H1 (cell line): ENCODE data around the gene CRYBG1. TPM values are rescaled to one million over a fixed set of nuclear protein-coding genes. Genes with fewer than 3 reads are reported as not detected.

Experiments used
- CTCF ChIA-PET: fragments of 300-600 bp; sonication (Branson Sonifier 250); formaldehyde crosslinking; loops from one replicate; lab custom pipeline; 2021; ENCODE audit not compliant: partially characterized antibody; lab: Charles Lee
- POLR2A ChIA-PET: fragments of 300-600 bp; sonication (Branson Sonifier 250); formaldehyde crosslinking; loops from one replicate; lab custom pipeline; 2021; ENCODE audit warnings: inconsistent platforms; ENCODE audit not compliant: partially characterized antibody; lab: Charles Lee
- DNase-seq, 2 experiments: peaks; one replicate each; pipeline versions ENCODE4 v3.0.0 to v3.0.0-alpha.2; 2010 to 2022; ENCODE audit warnings: low spot score in 2 of 2, low read depth in 1 of 2, mixed read lengths in 1 of 2
- FAIRE-seq: peaks from 2 replicates; lab custom pipeline; 2011; peaks lifted over from hg19 to GRCh38; lab: Jason Lieb, UNC
- H2AFZ ChIP-seq: 2 replicates; pipeline ENCODE4 v1.8.1; 2012; ENCODE audit warnings: low read length, inconsistent platforms
- H2AK5ac ChIP-seq: 2 replicates; pipeline ENCODE4 v1.6.1; 2013; ENCODE audit warnings: low read depth, low read length
- H2BK120ac ChIP-seq: replicated peaks from 2 replicates; pipeline ENCODE3; 2013; ENCODE audit warnings: low read depth, low read length, inconsistent platforms
- H2BK12ac ChIP-seq: 2 replicates; pipeline ENCODE4 v1.6.1; 2013; ENCODE audit warnings: low read depth, low read length
- H2BK15ac ChIP-seq: 2 replicates; pipeline ENCODE4 v1.6.1; 2013; ENCODE audit warnings: low read length
- H2BK20ac ChIP-seq: 2 replicates; pipeline ENCODE4 v1.6.1; 2013; ENCODE audit warnings: low read length
- H2BK5ac ChIP-seq: 2 replicates; pipeline ENCODE4 v1.6.1; 2013; ENCODE audit warnings: low read depth, low read length
- H3K14ac ChIP-seq: 2 replicates; pipeline ENCODE4 v1.6.1; 2013; ENCODE audit warnings: inconsistent platforms; ENCODE audit not compliant: insufficient read length
- H3K18ac ChIP-seq: 2 replicates; pipeline ENCODE4 v1.6.1; 2013; ENCODE audit warnings: low read length; ENCODE audit errors: extremely low read depth
- H3K23ac ChIP-seq: 2 replicates; pipeline ENCODE4 v1.6.1; 2013; ENCODE audit warnings: inconsistent platforms; ENCODE audit not compliant: insufficient read length
- H3K23me2 ChIP-seq: 2 replicates; pipeline ENCODE4 v1.6.1; 2013; ENCODE audit warnings: low read depth, low read length
- H3K27ac ChIP-seq: 2 replicates; pipeline ENCODE4 v1.6.1; 2011; ENCODE audit warnings: low read depth, low read length, inconsistent platforms
- H3K27me3 ChIP-seq, 4 experiments: replicated peaks in 1 of 4; 1 replicate in 1 of 4; 2 replicates in 3 of 4; pipeline versions ENCODE4 v1.6.1 to v1.8.1; 2011 to 2013; ENCODE audit warnings: low read length in 3 of 4, mild to moderate bottlenecking in 3 of 4, inconsistent platforms in 2 of 4, mixed read lengths in 2 of 4, moderate library complexity in 1 of 4; ENCODE audit not compliant: control insufficient read depth in 3 of 4, insufficient read depth in 3 of 4; ENCODE audit errors: extremely low read depth in 1 of 4
- H3K36me3 ChIP-seq, 4 experiments: 2 replicates each; pipeline versions ENCODE4 v1.6.1 to v1.8.1; 2011 to 2013; ENCODE audit warnings: mild to moderate bottlenecking in 4 of 4, low read length in 3 of 4, moderate library complexity in 2 of 4, control low read depth in 1 of 4, inconsistent platforms in 1 of 4; ENCODE audit not compliant: insufficient read depth in 4 of 4, control insufficient read depth in 2 of 4
- H3K4ac ChIP-seq: replicated peaks from 2 replicates; pipeline ENCODE3; 2013; ENCODE audit warnings: low read length, low read depth, mixed read lengths, inconsistent platforms; ENCODE audit not compliant: insufficient read length
- H3K4me1 ChIP-seq, 4 experiments: replicated peaks in 1 of 4; 1 replicate in 1 of 4; 2 replicates in 3 of 4; pipeline versions ENCODE4 v1.6.1 to v1.8.1; 2011 to 2013; ENCODE audit warnings: low read length in 3 of 4, inconsistent platforms in 2 of 4, mixed read lengths in 1 of 4; ENCODE audit not compliant: insufficient read depth in 4 of 4, control insufficient read depth in 3 of 4
- H3K4me2 ChIP-seq, 2 experiments: 2 replicates each; pipeline versions ENCODE4 v1.6.1 to v1.8.1; 2011 to 2013; ENCODE audit warnings: low read depth in 2 of 2, low read length in 2 of 2, control low read depth in 1 of 2, inconsistent platforms in 1 of 2, mild to moderate bottlenecking in 1 of 2; ENCODE audit not compliant: insufficient read depth in 1 of 2
- H3K4me3 ChIP-seq, 4 experiments: fragments of 200-600, 300-600 bp in 1 of 4; sonication (generic), shearing (Covaris generic), sonication (Bioruptor Twin) in 1 of 4; 2 replicates each; pipeline versions ENCODE4 v1.5.1 to v1.8.1; 2011 to 2016; ENCODE audit warnings: low read length in 4 of 4, low read depth in 3 of 4, control low read depth in 2 of 4, inconsistent platforms in 2 of 4, mild to moderate bottlenecking in 2 of 4, mixed read lengths in 1 of 4, moderate library complexity in 1 of 4; ENCODE audit not compliant: insufficient read depth in 2 of 4; ENCODE audit errors: extremely low read depth in 1 of 4
- H3K56ac ChIP-seq: replicated peaks from 2 replicates; pipeline ENCODE3; 2013; ENCODE audit warnings: low read depth, mild to moderate bottlenecking, mixed read lengths, low read length, inconsistent platforms; ENCODE audit not compliant: insufficient read length
- H3K79me1 ChIP-seq: 2 replicates; pipeline ENCODE4 v1.6.1; 2013; ENCODE audit warnings: low read depth, low read length, control low read depth
- H3K79me2 ChIP-seq, 2 experiments: 2 replicates each; pipeline versions ENCODE4 v1.6.1 to v1.8.1; 2012 to 2013; ENCODE audit warnings: low read length in 2 of 2, mild to moderate bottlenecking in 2 of 2, inconsistent platforms in 1 of 2; ENCODE audit not compliant: insufficient read depth in 2 of 2, control insufficient read depth in 1 of 2
- H3K9ac ChIP-seq, 4 experiments: replicated peaks in 1 of 4; 1 replicate in 1 of 4; 2 replicates in 3 of 4; pipeline versions ENCODE4 v1.6.1 to v1.8.1; 2011 to 2013; ENCODE audit warnings: low read depth in 3 of 4, low read length in 3 of 4, control low read depth in 2 of 4, mild to moderate bottlenecking in 2 of 4, moderate library complexity in 2 of 4, inconsistent platforms in 1 of 4; ENCODE audit errors: extremely low read depth in 1 of 4
- H3K9me3 ChIP-seq, 2 experiments: 2 replicates each; pipeline versions ENCODE4 v1.6.1 to v1.8.1; 2012 to 2013; ENCODE audit warnings: mild to moderate bottlenecking in 2 of 2, moderate library complexity in 2 of 2, control low read depth in 1 of 2, inconsistent platforms in 1 of 2, low read depth in 1 of 2, low read length in 1 of 2, mixed read lengths in 1 of 2; ENCODE audit not compliant: insufficient read depth in 2 of 2
- H4K20me1 ChIP-seq, 2 experiments: replicated peaks in 1 of 2; 2 replicates each; pipeline versions ENCODE3 to v1.8.1; 2011 to 2013; ENCODE audit warnings: inconsistent platforms in 2 of 2, low read length in 2 of 2, mild to moderate bottlenecking in 1 of 2; ENCODE audit not compliant: insufficient read depth in 2 of 2, control insufficient read depth in 1 of 2
- H4K5ac ChIP-seq: 2 replicates; pipeline ENCODE4 v1.6.1; 2013; ENCODE audit warnings: low read length, low read depth, mixed read lengths, inconsistent platforms; ENCODE audit not compliant: insufficient read length
- H4K8ac ChIP-seq: 2 replicates; pipeline ENCODE4 v1.8.0; 2013; ENCODE audit warnings: mild to moderate bottlenecking, moderate library complexity, low read length, inconsistent platforms; ENCODE audit not compliant: insufficient read depth; ENCODE audit errors: extremely low read depth
- H4K91ac ChIP-seq: replicated peaks from 2 replicates; pipeline ENCODE3; 2013; ENCODE audit warnings: low read length, mixed read lengths, inconsistent platforms; ENCODE audit not compliant: insufficient read length
- ASH2L ChIP-seq: fragments of 200-600, 300-600 bp; sonication (generic); IDR thresholded peaks from one replicate; pipeline ENCODE4 v1.7.1; 2017; ENCODE audit warnings: low read length
- CHD1 ChIP-seq: IDR thresholded peaks from 2 replicates; pipeline ENCODE4 v1.6.1; 2012; ENCODE audit warnings: low read depth, low read length, improper control_type of control experiment
- E2F6 ChIP-seq: IDR thresholded peaks from 2 replicates; pipeline ENCODE4 v1.6.1; 2012; ENCODE audit warnings: inconsistent platforms
- EGR1 ChIP-seq: IDR thresholded peaks from 2 replicates; pipeline ENCODE4 v1.6.1; 2011; ENCODE audit warnings: low read depth, low read length, borderline replicate concordance
- EZH2 ChIP-seq: fragments of 200-600 bp; sonication (generic); IDR thresholded peaks from 2 replicates; pipeline ENCODE4 v1.7.1; 2012; ENCODE audit warnings: low read depth, mild to moderate bottlenecking, moderate library complexity, low read length, inconsistent platforms; ENCODE audit not compliant: severe bottlenecking
- MAX ChIP-seq: IDR thresholded peaks from 2 replicates; pipeline ENCODE4 v1.6.1; 2012; ENCODE audit warnings: inconsistent platforms
- NRF1 ChIP-seq: IDR thresholded peaks from 2 replicates; pipeline ENCODE4 v1.6.1; 2011; ENCODE audit warnings: mild to moderate bottlenecking, low read depth, low read length, improper control_type of control experiment
- RNF2 ChIP-seq: fragments of 200-900, 300-1000 bp; sonication (generic); IDR thresholded peaks from 2 replicates; pipeline ENCODE4 v1.7.1; 2016; ENCODE audit warnings: borderline replicate concordance, low read depth, mild to moderate bottlenecking, antibody characterized with exemption, low read length; ENCODE audit not compliant: poor library complexity, severe bottlenecking; ENCODE audit errors: missing control alignments
- TCF12 ChIP-seq: IDR thresholded peaks from 2 replicates; pipeline ENCODE4 v1.6.1; 2011; ENCODE audit warnings: low read depth, mild to moderate bottlenecking, low read length
- ZNF274 ChIP-seq: IDR thresholded peaks from 2 replicates; pipeline ENCODE4 v1.7.0; 2012; ENCODE audit warnings: low read length, borderline replicate concordance; ENCODE audit errors: extremely low read depth
- WGBS, 2 experiments: shearing (Covaris generic) in 1 of 2; methylation state at CpG; one replicate each; pipeline versions ENCODE4 v1.1.6 to v1.1.7; 2013 to 2015; ENCODE audit warnings: low lambda C conversion rate in 2 of 2, mixed read lengths in 2 of 2, inconsistent platforms in 1 of 2, low coverage in 1 of 2, missing lambda C conversion rate in 1 of 2; ENCODE audit not compliant: insufficient replicate concordance in 2 of 2, insufficient coverage in 1 of 2, insufficient read length in 1 of 2; ENCODE audit errors: extremely low coverage in 1 of 2, missing lambda C conversion rate in 1 of 2; 5-methylcytosine and 5-hydroxymethylcytosine counted together
- polyA plus RNA-seq, 7 experiments: library from polyadenylated mRNA; depleted of rRNA in 3 of 7; stranded (reverse) in 5 of 7; unstranded in 2 of 7; fragments of >200 nt in 5 of 7; fragments of 200-250 nt in 2 of 7; gene quantifications; 1 replicate in 5 of 7; 2 replicates in 1 of 7; 4 replicates in 1 of 7; pipeline versions ENCODE4 v1.2.1 to v1.2.3, GENCODE V29; 2011 to 2013; ENCODE audit warnings: missing spikeins in 2 of 7, mixed read lengths in 2 of 7
- total RNA-seq: library from RNA; stranded (reverse); fragmentation: NEBNext Ultra II Directional; extraction: Animal tissue kit (Norgen Biotek cat#: 25700); gene quantifications from 2 replicates; pipeline ENCODE4 v1.2.1, GENCODE V29; 2021

CRYBG1 gene
- total and polyA plus RNA-seq, 2 of the 8 experiments (the other 6 are each of a cell fraction or from before 2014, with no cell fraction given) = 2.2 to 11.6 TPM

- no peak overlapping the region for H2BK120ac ChIP-seq
- H2BK5ac ChIP-seq = no peak overlapping the region
- no peaks in the 10 kb centered on the region for H3K79me1 ChIP-seq
- peak overlapping the region; percentile 37 to 69 (median 56); a peak in 6 of 8 replicates for H3K4me3 ChIP-seq
- no peak overlapping the region for H2BK12ac ChIP-seq
- H2BK15ac ChIP-seq = no peak overlapping the region
- no peak overlapping the region for H3K23ac ChIP-seq
- 0 out of 2 replicates have a peak overlapping the region, but pooled peaks have one; percentile 14 for H3K18ac ChIP-seq
- peak overlapping the region; percentile 38; the same call in 1 of the 2 replicates for H2AFZ ChIP-seq
- no peak overlapping the region for H3K27ac ChIP-seq
- H3K4me1 ChIP-seq = peaks cover 0 to 11% (median 4%) of the 10 kb centered on the region in 4 experiments
- CTCF ChIA-PET = interaction anchor here (1.1 to 5.1 kb wide), 13 partner anchors 9 to 548 kb away, joined by 3 to 29 read pairs (median 6); no protein-coding TSS in a partner anchor
- H3K27me3 ChIP-seq = peaks cover 24 to 56% (median 54%) of the 10 kb centered on the region in 4 experiments
- H3K4ac ChIP-seq = no peak overlapping the region
- no peaks in the 10 kb centered on the region for H3K36me3 ChIP-seq
- H4K20me1 ChIP-seq = no peaks in the 10 kb centered on the region
- H2AK5ac ChIP-seq = no peak overlapping the region
- H3K23me2 ChIP-seq = peaks cover 19% of the 10 kb centered on the region
- peak overlapping the region; percentile 92 for H3K4me2 ChIP-seq
- H3K56ac ChIP-seq = no peak overlapping the region
- WGBS, 2 experiments = 18% methylated on average over 19 of the region's 19 CpGs; no CpG with 5 or more reads in 1 of the 2 experiments
- H4K91ac ChIP-seq = no peak overlapping the region
- POLR2A ChIA-PET = no interaction called here
- H4K8ac ChIP-seq = 0 out of 2 replicates have a peak overlapping the region, but pooled peaks have one; percentile 3
- no peak overlapping the region for H4K5ac ChIP-seq
- H2BK20ac ChIP-seq = no peak overlapping the region
- no peaks in the 10 kb centered on the region for H3K79me2 ChIP-seq
- H3K9me3 ChIP-seq = no peaks in the 10 kb centered on the region
- TF ChIP-seq ZNF274 (no peak), E2F6 (0 out of 2 replicates have a peak, but pooled peaks have one; percentile 31), ASH2L (no peak), MAX (peak; percentile 50; the same call in 1 of the 2 replicates), EGR1 (no peak), TCF12 (no peak), EZH2 (peak; percentile 40), RNF2 (peak; percentile 23), CHD1 (no peak), NRF1 (no peak)
- no peak for FAIRE-seq
- peak overlapping the region in 1 of 4 experiments; percentile 25; a peak in 2 of 7 replicates for H3K9ac ChIP-seq
- no peak for DNase-seq
- H3K14ac ChIP-seq = no peak overlapping the region
These were observed 152.6 kb downstream of the CRYBG1 start for GRCh38 chr6:106512968-106513574.
